ENCODE data around the gene NTM. TPM values are rescaled to one million over a fixed set of nuclear protein-coding genes. Genes with fewer than 3 reads are reported as not detected.

The NTM gene
- total and polyA plus RNA-seq, 2 of the 8 experiments (the other 6 are each of a cell fraction or from before 2014, with no cell fraction given) = 13.4 to 20.0 TPM

GRCh38 chr11:131422029-131422428, 51.6 kb downstream of the NTM start:
- Histone ChIP-seq H4K91ac (replicated peaks; ENCODE audit: insufficient read length, low read length) (no peak overlapping the region), H3K4me1 (replicated peaks in 1 of 4; ENCODE audit: control insufficient read depth in 3 of 4, insufficient read depth in 4 of 4, low read length in 3 of 4) (peaks cover 0 to 4% (median 0%) of the 10 kb centered on the region in 4 experiments; a peak in 1 of 7 replicates), H3K23me2 (ENCODE audit: low read depth, low read length) (no peaks in the 10 kb centered on the region), H2BK12ac (ENCODE audit: low read depth, low read length) (no peak overlapping the region), H3K18ac (ENCODE audit: extremely low read depth, low read length) (no peak overlapping the region), H3K27ac (ENCODE audit: low read depth, low read length) (no peak overlapping the region), H3K56ac (replicated peaks; ENCODE audit: insufficient read length, low read depth, low read length) (no peak overlapping the region), H3K4me2 (ENCODE audit: insufficient read depth in 1 of 2, low read depth in 2 of 2, low read length in 2 of 2) (no peak overlapping the region), H4K20me1 (replicated peaks in 1 of 2; ENCODE audit: control insufficient read depth in 1 of 2, insufficient read depth in 2 of 2, low read length in 2 of 2) (peaks cover 0 to 2% of the 10 kb centered on the region in 2 experiments), H4K8ac (ENCODE audit: extremely low read depth, insufficient read depth, low read length) (no peak overlapping the region), H2AK5ac (ENCODE audit: low read depth, low read length) (no peak overlapping the region), H2AFZ (ENCODE audit: low read length) (no peak overlapping the region), H3K4me3 (ENCODE audit: extremely low read depth in 1 of 4, insufficient read depth in 2 of 4, low read depth in 3 of 4, low read length in 4 of 4) (no peak overlapping the region), H2BK120ac (replicated peaks; ENCODE audit: low read depth, low read length) (no peak overlapping the region), H3K4ac (replicated peaks; ENCODE audit: insufficient read length, low read depth, low read length) (no peak overlapping the region), H2BK15ac (ENCODE audit: low read length) (no peak overlapping the region), H3K27me3 (replicated peaks in 1 of 4; ENCODE audit: control insufficient read depth in 3 of 4, extremely low read depth in 1 of 4, insufficient read depth in 3 of 4, low read length in 3 of 4) (no peaks in the 10 kb centered on the region), H3K14ac (ENCODE audit: insufficient read length) (no peak overlapping the region), H3K9ac (replicated peaks in 1 of 4; ENCODE audit: extremely low read depth in 1 of 4, low read depth in 3 of 4, low read length in 3 of 4) (no peak overlapping the region), H4K5ac (ENCODE audit: insufficient read length, low read depth, low read length) (no peak overlapping the region), H3K23ac (ENCODE audit: insufficient read length) (no peak overlapping the region), H2BK20ac (ENCODE audit: low read length) (no peak overlapping the region), H3K79me2 (ENCODE audit: control insufficient read depth in 1 of 2, insufficient read depth in 2 of 2, low read length in 2 of 2) (no peaks in the 10 kb centered on the region), H2BK5ac (ENCODE audit: low read depth, low read length) (no peak overlapping the region), H3K36me3 (ENCODE audit: control insufficient read depth in 2 of 4, insufficient read depth in 4 of 4, low read length in 3 of 4) (no peaks in the 10 kb centered on the region), H3K9me3 (ENCODE audit: insufficient read depth in 2 of 2, low read depth in 1 of 2, low read length in 1 of 2) (no peaks in the 10 kb centered on the region), H3K79me1 (ENCODE audit: low read depth, low read length) (no peaks in the 10 kb centered on the region; the same call in 1 of the 2 replicates)
- FAIRE-seq (no peak), DNase-seq (ENCODE audit: low read depth in 1 of 2, low spot score in 2 of 2) (no peak)
- ChIA-PET CTCF (ENCODE audit: partially characterized antibody) (interaction anchor here (2.2 kb wide), 1 partner anchor 13 kb away, joined by 8 read pairs; no protein-coding TSS in a partner anchor), POLR2A (ENCODE audit: partially characterized antibody) (no interaction called here)
- WGBS, 2 experiments (ENCODE audit: extremely low coverage in 1 of 2, insufficient coverage in 1 of 2, insufficient read length in 1 of 2, insufficient replicate concordance in 2 of 2, low coverage in 1 of 2, low lambda C conversion rate in 2 of 2, missing lambda C conversion rate in 1 of 2) = 89% methylated on average over 3 of the region's 3 CpGs; no CpG with 5 or more reads in 1 of the 2 experiments
- no peak for TF ChIP-seq CBX8 (IDR thresholded peaks at IDR 0.05; ENCODE audit: borderline replicate concordance, low read depth, low read length)
- TF ChIP-seq TAF7 (optimal IDR thresholded peaks at IDR 0.05; ENCODE audit: borderline replicate concordance, low read depth, low read length) = no peak
- no peak for TF ChIP-seq RFX5 (IDR thresholded peaks at IDR 0.05; ENCODE audit: borderline replicate concordance, low read depth, low read length)
- no peak for TF ChIP-seq TCF12 (IDR thresholded peaks at IDR 0.05; ENCODE audit: low read depth, low read length)
- no peak for TF ChIP-seq CHD2 (IDR thresholded peaks at IDR 0.05; ENCODE audit: low read length)
- TF ChIP-seq PHF8 (conservative IDR thresholded peaks at IDR 0.05; ENCODE audit: low read depth, low read length) = no peak
- TF ChIP-seq CHD1 (IDR thresholded peaks at IDR 0.05; ENCODE audit: low read depth, low read length) = no peak
- no peak for TF ChIP-seq POLR2AphosphoS5 (IDR thresholded peaks at IDR 0.05; ENCODE audit: low read depth, low read length)
- TF ChIP-seq SAP30 (IDR thresholded peaks at IDR 0.05; ENCODE audit: insufficient read depth, insufficient replicate concordance, low read length) = no peak
- TF ChIP-seq SIN3A (conservative IDR thresholded peaks at IDR 0.05 in 1 of 2, IDR thresholded peaks at IDR 0.05 in 1 of 2; ENCODE audit: low read depth in 1 of 2, low read length in 2 of 2) = no peak
- TF ChIP-seq FOSL1 (IDR thresholded peaks at IDR 0.05; ENCODE audit: insufficient read depth, low read depth, low read length) = no peak
- TF ChIP-seq, protein P1, sequence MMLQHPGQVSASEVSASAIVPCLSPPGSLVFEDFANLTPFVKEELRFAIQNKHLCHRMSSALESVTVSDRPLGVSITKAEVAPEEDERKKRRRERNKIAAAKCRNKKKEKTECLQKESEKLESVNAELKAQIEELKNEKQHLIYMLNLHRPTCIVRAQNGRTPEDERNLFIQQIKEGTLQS (IDR thresholded peaks at IDR 0.05; ENCODE audit: insufficient read depth, low read depth, low read length) = no peak
- no peak for TF ChIP-seq POLR2A (IDR thresholded peaks at IDR 0.05; ENCODE audit: control extremely low read depth in 1 of 2, low read depth in 2 of 2, low read length in 2 of 2)
- TF ChIP-seq MAFK (IDR thresholded peaks at IDR 0.05; ENCODE audit: low read depth, low read length) = no peak
- no peak for TF ChIP-seq CREB1 (IDR thresholded peaks at IDR 0.05)
